ENCODE measurements around the gene EXPH5.
"Not testable (repeated sequence)": the region's sequence is repeated elsewhere in the genome, so short reads cannot be mapped to it uniquely, and the experiment has no call there.

The EXPH5 gene

GRCh38 chr11:108599978-108600377 lies 6.4 kb upstream of the EXPH5 start:
- DNase-seq: no peak

GRCh38 chr11:108597736-108598355 lies 4.3 kb upstream of the EXPH5 start:
- no peak for DNase-seq

- no peak for DNase-seq
Observed at GRCh38 chr11:108596701-108597100, 3.1 kb upstream of the EXPH5 start.

DNA sequence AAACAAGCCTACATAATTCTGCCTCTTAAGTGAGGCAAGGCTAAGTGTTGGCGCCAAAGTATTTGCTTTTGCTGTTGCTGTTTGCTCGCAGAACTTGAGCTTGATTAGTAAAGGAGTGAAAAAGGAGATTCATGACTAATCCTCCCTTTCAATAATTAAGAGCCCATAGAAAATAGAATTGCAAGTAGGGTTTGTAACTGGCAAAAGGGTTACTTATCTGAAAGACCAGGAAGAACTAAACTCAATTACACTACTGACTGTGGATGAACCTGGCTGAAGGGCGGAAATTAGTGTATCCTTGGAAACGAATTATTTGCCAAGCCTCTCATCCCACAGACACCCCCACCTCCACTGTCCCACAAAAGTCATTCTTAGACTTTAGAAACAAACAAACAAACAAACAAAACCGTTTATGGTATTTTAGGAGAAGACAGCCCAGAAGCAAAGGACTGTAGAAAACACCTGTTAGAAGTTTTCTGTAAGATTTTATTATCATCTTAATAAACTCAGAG lies 411 bp upstream of the EXPH5 start:
- no peak for DNase-seq

GRCh38 chr11:108592591-108593213 lies 866 bp downstream of the EXPH5 start:
- DNase-seq: no peak

GRCh38 chr11:108591893-108592292 lies 1.7 kb downstream of the EXPH5 start:
- no peak for DNase-seq

DNA sequence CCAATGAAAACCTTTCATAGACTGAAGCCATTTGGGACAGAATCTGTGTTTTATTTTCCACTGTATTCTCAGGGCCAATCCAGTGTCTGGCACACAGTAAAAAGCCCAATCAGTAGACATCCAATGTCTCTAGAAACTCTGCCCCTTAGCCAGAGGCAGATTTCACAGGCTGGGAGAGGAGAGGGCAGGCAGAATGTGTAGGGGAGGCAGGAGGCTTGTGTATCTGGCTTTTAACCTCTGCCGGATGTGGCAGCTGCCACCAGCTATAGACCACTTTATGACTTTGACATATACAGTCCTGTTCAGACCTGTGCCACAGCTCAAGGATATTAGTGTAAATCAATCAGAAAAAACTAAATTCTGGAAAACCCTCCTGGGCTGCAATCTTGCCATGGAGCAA lies 4.4 kb downstream of the EXPH5 start:
- DNase-seq: no peak

DNA sequence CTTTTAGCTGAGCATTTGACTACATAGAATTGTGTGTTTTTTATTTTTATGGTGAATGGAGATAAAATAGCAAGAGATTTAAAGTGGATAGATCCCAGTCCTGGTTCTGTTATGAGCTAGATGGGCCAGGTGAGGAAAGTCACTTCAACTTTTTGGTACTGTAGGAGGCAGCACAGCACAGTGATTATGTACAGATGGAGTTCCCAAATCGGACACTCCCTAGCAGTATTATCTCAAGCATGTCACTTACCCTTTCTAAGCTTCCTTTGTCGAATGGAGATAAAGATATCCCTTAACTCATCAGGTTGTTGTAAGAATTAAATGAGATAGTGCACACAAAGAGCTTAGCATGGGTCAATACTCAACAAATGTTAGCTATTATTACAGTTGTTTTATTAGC lies 5.3 kb downstream of the EXPH5 start:
- DNase-seq: no peak

- no peak for DNase-seq
Observed at GRCh38 chr11:108587109-108587508, 6.5 kb downstream of the EXPH5 start.

- no peak for DNase-seq
Observed at GRCh38 chr11:108586600-108586999, 7.0 kb downstream of the EXPH5 start.

DNA sequence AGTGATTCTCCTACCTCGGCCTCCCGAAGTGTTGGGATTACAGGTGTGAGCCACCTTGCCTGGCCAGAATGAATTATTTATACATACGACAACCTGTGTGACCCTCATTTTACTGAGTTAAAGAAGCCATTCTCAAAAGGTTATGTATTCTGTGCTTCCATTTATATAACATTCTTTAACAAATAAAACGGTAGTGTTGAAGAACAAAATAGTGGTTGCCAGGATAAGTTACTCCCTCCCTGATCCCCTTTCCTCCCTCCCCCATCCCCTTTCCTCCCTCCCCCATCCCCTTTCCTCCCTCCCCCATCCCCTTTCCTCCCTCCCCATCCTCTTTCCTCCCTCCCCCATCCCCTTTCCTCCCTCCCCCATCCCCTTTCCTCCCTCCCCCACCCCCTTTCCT lies 7.4 kb downstream of the EXPH5 start:
- DNase-seq: not testable (repeated sequence)

GRCh38 chr11:108584973-108585372 lies 8.6 kb downstream of the EXPH5 start:
- no peak for DNase-seq

DNA sequence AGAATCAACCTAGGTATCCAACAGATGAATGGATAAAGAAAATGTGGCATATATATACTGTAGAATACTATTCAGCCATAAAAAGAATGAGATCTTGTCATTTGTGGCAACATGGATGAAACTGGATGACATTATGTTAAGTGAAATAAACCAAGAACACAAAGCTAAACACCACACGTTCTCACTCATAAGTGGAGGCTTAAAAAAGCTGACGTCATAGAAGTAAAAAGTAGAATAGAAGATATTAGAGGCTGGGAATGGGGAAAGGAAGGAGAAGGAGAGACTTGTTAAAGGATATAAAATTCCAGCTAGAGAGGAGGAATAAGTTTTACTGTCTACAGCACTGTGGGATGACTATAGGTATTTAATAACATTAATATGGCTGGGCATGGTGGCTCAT lies 12.9 kb downstream of the EXPH5 start:
- DNase-seq: no peak

DNA sequence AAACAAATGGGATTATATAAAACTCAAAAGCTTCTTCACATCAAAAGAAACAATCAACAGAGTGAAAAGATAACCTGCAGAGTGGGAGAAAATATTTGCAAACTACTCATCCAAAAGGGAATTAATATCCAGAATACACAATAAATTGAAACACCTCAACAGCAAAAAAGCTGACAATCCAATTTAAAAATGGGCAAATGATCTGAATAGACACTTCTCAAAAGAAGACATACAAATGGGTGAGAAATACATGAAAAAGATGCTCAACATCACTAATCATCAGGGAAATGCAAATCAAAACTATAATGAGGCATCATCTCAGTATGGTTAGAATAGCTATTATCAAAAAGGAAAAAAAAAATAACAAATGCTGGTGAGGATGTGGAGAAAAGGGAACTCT lies 13.5 kb downstream of the EXPH5 start:
- no peak for DNase-seq

DNA sequence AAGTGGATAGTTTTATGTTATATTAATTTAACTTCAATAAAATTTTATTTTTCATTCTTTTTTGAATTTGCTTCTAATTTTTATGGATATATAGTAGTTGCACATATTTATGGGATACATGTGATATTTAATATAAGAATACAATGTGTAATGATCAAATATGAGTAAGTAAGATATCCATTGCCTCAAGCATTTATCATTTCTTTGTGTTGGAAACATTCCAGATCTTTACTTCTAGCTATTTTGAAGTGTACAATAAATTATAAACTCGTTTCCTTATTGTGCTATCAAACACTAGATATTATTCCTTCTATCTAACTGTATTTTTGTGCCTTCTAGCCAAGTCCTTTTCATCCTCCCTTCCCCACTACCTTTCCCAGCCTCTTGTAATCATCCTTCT lies 17.0 kb downstream of the EXPH5 start:
- no peak for DNase-seq

DNA sequence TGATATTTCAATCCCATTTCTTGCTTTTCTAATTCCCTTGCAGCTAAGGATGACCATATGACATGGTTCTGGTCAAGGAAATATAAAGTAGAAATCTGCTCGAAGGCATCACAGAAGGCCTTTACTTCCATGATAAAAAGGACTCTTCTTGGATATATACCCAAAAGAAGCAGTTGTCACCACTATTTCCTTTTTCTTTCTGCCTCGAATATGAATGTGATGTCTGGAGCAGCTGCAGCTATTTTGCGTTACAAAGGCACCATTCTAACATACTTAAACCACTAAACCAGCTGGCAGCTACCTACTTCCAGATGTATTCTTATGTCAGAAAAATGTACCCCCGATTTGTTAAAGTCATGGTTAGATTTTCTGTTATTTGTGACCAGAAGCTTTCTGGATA lies 18.9 kb downstream of the EXPH5 start:
- no peak for DNase-seq

DNA sequence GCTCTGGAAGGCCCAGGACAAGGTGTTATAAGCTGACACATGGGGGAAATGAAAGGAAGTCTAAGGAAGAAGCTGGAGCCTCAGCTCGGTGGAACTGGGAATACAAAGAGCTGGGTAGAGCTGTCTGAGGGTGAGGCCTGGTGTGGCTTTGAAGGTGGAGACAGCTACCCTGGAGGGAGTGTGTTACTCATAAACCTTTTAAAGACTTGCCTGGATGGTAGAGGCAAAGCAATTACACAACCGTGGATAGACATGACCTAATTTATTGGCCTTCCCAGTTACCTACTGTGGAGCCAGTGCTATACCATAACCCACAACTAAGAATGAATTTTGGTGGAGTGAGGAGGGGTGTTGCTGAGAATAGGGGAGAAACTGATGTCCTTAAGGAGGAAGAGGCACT lies 22.6 kb downstream of the EXPH5 start:
- no peak for DNase-seq

- DNase-seq: no peak
Observed at GRCh38 chr11:108569896-108570295, 23.7 kb downstream of the EXPH5 start.

DNA sequence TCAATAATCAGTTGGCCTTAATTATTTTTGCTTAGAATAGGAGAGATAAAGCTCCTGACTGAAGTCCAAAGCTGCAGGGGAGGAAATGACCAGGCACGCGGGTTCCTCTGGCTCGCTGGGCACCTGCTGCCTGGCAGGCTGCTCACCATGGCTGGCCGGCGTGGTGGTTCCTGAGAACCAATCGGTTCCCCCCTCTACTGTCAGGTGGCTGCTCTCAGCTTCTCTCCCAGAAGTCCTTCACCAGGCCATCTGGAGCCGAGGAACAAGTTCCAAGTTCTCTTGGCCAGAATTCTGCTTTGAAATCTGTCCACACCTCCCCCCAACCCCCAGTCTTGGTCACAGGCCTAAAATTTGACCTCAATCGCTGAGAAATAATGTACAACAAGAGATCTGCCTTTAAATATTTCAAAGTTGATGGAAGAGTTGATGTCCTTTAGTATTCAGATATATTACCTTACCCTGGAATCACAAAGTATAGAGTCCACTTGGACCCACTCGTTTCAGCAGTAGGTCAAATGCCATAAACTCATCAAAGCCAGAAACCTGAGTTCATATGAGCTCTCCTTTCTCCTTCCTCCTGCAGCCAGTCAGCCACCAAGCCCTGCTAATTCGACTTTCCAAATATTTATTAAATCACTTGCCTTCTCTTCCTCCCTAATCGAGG lies 25.2 kb downstream of the EXPH5 start:
- DNase-seq: no peak

DNA sequence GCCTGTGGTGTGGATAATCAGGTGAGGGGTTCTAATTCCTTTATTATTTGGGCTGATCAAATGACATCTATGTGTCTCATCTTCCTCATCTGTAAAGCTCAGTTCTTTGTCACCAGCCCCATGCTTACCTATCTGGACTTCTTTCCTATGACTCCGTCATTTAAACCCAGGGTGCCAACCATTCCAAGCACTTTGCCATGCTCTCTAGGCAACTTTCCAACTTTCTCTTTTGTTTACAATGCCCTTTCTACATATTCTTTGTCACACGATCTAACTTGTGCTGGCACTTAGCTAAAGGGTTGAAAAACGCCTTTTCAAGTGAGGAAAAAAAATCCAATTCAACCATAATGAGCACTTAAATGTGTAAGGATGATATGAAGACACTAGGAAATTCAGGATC lies 27.9 kb downstream of the EXPH5 start:
- no peak for DNase-seq

DNA sequence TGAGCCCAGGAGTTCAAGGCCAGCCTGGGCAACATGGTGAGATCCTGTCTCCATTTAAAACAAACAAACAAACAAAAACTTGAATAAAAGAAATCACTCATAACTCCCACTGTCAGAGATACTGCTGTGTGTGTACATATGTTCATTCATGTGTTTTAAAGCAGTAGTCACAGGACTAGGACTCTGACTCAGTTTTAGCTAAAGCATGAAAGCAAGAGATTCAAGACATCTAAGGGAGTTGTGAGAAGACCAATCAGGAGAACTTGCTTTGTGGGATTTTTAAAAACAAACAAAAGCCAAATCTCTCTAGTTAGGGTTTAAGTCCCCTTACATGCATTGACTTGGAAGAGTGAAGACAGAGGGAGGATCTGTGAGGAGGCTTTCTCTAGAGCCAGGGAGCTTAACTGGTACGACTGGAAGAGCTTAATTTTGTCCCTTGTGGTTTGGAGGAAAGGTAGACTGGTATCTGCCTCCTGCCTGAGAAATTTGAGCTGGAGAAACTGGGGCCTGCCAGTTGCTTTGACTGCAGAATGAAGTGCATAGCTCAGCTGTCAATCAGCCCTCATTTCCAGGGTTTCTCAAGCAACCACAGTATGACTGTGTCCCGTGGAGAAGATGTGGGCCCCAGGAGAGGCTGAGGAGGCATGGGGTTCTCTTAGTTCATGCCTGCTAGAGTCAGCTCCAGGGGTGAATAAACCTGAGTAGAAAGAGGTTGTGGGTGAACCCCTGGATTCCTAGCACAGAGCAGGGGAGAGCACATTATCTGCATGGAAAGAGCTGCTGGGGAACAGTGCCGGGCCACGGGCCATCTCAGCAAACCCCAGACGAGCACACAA lies 30.6 kb downstream of the EXPH5 start:
- no peak for DNase-seq

DNA sequence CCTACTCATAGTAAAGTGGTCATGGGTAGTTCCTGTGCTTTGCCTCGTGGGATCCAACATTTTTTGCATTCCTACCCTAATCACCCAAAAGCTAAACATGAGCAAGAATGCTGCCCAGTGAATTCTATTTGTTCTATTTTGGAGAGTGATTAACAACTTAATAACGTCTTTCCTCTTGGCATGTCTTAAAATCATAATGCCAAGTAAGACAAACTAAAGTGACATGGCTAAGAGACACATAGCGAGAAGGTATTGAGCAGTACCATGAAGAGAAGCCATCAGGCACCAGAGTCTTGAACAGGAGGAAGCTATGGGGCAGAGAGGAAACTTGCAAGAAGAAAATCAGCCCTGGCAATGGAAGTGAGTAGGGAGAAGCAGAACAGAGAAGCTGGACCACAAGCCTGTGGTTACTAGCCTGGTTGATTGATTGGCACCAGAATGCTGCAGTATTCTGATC lies 32.0 kb downstream of the EXPH5 start:
- DNase-seq: no peak

DNA sequence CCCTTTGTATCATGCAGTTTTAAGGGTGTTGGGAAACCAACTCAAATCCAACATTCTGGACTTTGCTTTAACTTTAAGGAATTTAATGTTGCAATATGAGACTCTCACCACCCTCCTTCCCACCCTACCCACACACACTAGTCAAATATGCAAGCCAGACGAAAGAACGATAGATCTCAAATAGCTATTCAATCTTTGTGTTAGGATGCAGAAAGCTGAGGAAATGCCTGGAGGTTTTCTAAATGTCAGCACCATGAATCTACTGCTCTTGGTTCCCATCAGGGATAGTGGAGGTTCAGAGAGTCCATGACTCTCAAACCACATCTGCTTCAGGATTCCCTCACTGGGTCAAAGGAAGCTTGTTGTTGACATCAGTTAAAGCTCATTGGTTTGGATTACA lies 33.7 kb downstream of the EXPH5 start:
- DNase-seq: no peak
